NCI-H2227 (cell line): ENCODE data around the gene LDLRAD4.
"Not testable (repeated sequence)": the region's sequence is repeated elsewhere in the genome, so short reads cannot be mapped to it uniquely, and the experiment has no call there.

ENCODE experiments used
- DNase-seq: peaks from one replicate; lab custom pipeline; 2025; ENCODE audit not compliant: unreplicated experiment; lab: John Stamatoyannopoulos, UW

The LDLRAD4 gene

GRCh38 chr18:13477147-13477683 is 258.7 kb downstream of the LDLRAD4 start:
- no peak for DNase-seq

DNA sequence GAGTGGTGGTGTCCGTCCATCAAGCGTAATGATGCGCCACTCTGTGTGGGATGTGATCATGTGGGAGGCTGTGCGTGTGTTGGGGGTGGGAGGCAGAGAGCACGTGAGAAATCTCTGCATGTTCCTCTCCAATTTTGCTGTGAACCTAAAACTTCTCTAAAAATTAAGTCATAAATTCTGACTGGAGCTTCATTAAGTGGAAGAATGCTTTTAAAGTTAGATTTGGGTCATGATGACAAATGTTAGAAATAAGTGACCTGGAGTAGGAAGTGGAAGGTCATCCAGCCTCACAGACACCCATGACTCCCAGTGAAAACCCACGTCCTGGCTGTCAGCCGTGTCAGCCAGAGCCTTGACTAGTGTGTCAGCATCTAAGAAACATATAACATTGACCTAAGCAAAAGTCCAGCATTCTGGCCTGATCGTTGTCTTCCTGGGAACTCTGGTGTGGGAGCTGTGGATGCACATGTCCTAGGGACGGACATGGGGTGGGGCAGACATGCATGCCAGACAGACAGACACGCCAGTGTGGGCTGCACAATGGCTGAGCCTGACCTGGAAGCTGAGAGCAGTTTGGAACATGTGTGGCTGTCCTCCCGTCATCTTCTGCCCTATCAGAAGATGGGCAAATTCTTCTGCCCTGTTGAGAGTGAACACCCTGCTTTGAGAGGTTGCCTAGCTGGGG is 262.2 kb downstream of the LDLRAD4 start:
- DNase-seq = no peak

- no peak for DNase-seq
Observed at GRCh38 chr18:13481331-13481730, 262.8 kb downstream of the LDLRAD4 start.

GRCh38 chr18:13481820-13482617 is 263.5 kb downstream of the LDLRAD4 start:
- DNase-seq = no peak

DNA sequence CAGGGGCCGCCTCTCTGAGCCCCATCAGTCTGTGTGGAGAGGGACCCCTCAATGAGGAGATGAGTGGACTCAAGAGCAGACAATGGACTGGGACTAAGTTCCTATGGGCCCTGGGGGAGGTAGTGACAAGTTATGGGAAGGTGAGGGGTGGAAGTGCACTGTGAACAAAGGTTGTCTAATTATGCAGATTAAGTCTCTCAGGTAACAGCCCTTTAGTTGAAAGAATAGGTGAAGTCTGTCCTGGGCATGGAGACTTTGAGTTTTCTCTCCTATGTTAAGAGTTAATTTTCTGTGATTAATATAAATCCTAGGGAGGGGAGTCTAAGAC is 264.0 kb downstream of the LDLRAD4 start:
- no peak for DNase-seq

GRCh38 chr18:13483316-13484270 is 265.0 kb downstream of the LDLRAD4 start:
- DNase-seq = no peak

DNA sequence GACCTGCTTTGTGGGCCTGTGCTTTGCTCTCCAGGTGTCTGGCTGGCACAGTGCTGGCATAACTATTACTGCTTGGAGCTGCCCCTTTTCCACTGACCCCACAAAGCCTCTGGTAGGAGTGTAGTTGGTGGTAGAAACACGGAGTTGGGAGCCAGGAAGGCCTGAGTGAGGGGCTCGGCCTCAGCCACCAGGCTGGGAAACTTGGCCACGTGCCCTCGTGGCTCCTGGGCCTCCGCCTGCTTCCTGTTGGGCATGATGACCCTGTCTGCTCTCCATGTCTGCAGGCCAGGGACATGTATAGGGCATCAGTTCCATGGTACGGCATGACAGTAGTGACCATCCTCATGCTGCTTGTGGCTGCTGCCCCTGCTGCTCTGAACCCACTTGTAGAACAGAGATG is 266.6 kb downstream of the LDLRAD4 start:
- DNase-seq = no peak

- DNase-seq = no peak
Observed at GRCh38 chr18:13485604-13486003, 267.0 kb downstream of the LDLRAD4 start.

DNA sequence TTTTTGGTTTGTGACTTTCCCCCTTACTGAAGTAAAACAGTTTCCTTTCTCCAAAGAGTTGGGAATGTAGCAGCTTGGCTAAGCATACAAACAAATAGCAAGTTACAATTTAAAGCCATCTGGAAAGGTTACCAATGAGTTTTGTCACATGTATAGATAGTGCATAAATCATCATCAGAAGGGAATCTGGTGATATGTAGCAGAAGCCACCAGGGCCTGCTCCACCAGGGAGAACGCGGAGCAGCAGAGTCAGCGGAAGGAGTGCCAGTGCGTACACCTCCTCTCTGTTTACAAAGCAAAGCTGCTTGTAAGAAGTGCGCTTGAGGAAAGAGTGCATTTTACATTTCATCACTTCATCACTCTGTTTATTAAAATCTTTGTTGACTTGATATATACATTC is 267.7 kb downstream of the LDLRAD4 start:
- DNase-seq = no peak

DNA sequence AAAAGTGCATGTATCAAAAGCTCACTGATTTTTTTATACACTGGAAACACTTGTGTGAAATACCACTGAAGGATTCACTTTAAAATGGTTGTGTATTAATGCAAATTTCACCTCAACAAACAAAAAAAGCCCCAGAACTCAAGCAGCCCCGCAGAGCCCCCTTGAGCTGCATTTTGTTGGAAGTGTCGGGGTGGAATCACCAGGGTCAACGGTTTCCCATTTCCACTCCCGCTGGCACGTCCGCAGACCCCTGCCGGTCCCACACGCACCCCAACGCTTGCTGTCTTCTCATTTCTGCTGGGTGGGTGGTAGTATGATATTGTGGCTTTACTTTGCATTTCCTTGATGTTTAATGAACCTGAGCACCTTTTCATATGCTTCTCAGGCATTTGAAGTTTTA is 268.1 kb downstream of the LDLRAD4 start:
- DNase-seq = no peak

- DNase-seq = no peak
Observed at GRCh38 chr18:13487237-13487636, 268.7 kb downstream of the LDLRAD4 start.

- DNase-seq = no peak
Observed at GRCh38 chr18:13488281-13488929, 269.8 kb downstream of the LDLRAD4 start.

GRCh38 chr18:13489303-13489702 is 270.7 kb downstream of the LDLRAD4 start:
- DNase-seq = not testable (repeated sequence)

DNA sequence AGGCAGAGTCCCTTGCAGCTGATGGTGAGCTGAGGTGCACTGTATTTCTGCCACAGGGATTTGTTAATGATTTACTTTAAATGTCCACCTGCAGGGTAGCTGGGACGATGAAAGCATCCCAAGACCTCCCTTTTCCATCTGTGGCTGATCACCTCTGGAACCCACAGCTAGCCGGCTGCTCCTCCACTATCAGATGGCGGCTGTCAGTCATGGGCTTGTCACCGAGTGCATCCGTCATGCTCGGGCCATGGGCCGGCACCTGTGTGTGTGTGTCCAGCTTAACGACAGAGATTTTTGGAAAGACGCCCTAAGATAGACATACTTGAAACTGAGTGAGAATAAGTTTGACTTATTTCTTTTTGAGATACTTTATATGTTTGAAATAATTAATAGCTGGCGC is 272.6 kb downstream of the LDLRAD4 start:
- no peak for DNase-seq

DNA sequence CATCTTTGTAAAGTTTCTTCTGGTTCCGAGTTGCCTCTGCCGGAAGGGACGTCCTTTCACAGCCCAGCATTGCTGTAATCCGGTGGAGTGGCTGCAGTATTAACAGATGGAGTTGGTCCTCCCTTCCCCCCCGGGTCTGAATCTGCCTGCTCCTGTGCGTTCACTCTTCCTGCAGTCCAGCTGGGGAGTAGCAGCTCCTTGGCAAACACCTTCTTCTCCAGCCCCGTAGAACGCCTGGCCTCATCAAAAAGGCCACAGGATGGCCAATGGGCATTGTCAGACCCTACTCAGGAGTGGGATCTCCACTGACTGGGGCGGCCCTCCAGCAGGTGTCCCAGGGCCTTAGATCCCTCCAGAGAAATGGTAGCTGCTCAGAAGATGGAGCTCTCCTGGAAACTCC is 273.8 kb downstream of the LDLRAD4 start:
- DNase-seq = no peak

DNA sequence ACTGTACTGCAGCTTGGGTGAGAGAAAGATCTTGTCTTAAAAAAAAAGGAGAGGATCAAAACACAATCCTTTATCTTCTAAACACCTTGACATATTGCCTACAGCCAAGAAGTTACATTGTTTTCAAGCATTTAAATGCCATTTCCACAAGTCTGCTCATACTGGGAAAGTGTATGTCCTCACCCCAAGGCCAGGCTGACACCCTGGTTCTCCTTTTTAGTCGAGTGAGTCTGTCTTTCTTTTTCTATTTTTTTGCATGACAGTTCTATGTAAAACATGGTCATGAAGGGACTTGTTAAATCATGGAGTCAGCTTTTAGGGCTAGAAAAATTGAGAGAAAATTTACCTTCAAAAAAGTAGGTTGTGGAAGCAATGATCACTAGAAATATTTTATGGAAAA is 274.5 kb downstream of the LDLRAD4 start:
- no peak for DNase-seq

- no peak for DNase-seq
Observed at GRCh38 chr18:13493725-13494124, 275.2 kb downstream of the LDLRAD4 start.

DNA sequence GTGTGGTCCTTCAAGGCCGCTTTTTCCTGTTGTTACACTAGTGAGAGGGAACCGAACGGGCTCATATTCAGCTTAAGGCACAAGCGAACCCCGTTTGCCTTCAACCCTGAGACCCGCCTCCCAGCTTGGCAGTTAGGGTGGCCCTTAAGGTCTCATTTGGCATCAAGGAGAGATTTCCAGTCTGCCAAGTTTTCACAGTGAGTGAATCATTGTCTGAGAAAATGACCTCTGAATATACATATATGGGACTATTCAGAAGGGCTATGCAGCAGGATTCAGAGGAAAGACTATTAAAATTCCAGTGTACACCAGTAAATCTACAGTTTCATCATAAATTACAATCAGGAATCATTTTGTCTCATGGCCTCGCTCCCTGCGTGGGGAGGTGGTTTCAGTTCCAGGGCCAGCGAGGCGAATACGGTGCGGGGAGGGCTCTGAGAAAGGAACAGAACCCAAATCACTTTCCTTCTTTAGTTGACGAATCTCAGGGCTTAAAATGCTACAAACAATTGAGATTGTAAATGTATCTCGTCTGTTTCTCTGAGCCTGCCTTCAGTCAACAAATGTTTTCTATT is 276.4 kb downstream of the LDLRAD4 start:
- no peak for DNase-seq

- DNase-seq = no peak
Observed at GRCh38 chr18:13495961-13496360, 277.4 kb downstream of the LDLRAD4 start.

GRCh38 chr18:13496691-13497281 is 278.2 kb downstream of the LDLRAD4 start:
- no peak for DNase-seq
